K562 (cell line): ENCODE measurements around the gene BLTP2. TPM values are rescaled to one million over a fixed set of nuclear protein-coding genes. Genes with fewer than 3 reads are reported as not detected.

Experiments used
- ATAC-seq: fragments of 200-7000 bp; cut with Tn5 transposase; 3 replicates; pipeline ENCODE4 v1.9.1; 2020; ENCODE audit warnings: moderate library complexity
- BruUV-seq: library from RNA; stranded (reverse); fragments of 400-500 nt; replicated peaks from 2 replicates; lab custom pipeline; 2021; lab: Mats Ljungman, UMichigan
- CTCF ChIA-PET: fragments of 300-600 bp; formaldehyde crosslinking; extraction: SDS; loops from one replicate; lab custom pipeline; 2021; ENCODE audit warnings: low intra/inter-chr PET ratio; lab: Yijun Ruan, JAX
- POLR2A ChIA-PET: fragments of 300-600, 350-650 bp; sonication (Branson Sonifier 250); formaldehyde crosslinking; extraction: SDS; loops from one replicate; lab custom pipeline; 2021; ENCODE audit warnings: antibody characterized with exemption, inconsistent platforms; lab: Yijun Ruan, JAX
- DNase-seq, 4 experiments: peaks; one replicate each; pipeline versions ENCODE4 v3.0.0 to v3.0.0-alpha.2; 2011 to 2018; ENCODE audit warnings: low spot score in 3 of 4, mixed read lengths in 3 of 4; ENCODE audit errors: extremely low read depth in 1 of 4
- FAIRE-seq: peaks from 2 replicates; lab custom pipeline; 2011; peaks lifted over from hg19 to GRCh38; lab: Jason Lieb, UNC
- H2AFZ ChIP-seq: 2 replicates; pipeline ENCODE4 v1.6.0; 2011; ENCODE audit warnings: low read depth, low read length, control low read depth, inconsistent platforms
- H3K27ac ChIP-seq: fragments of 200-600 bp; 3 replicates; pipeline ENCODE4 v1.8.0; 2011; ENCODE audit warnings: low read depth, mild to moderate bottlenecking, control low read depth, inconsistent platforms, low read length, moderate library complexity, mixed read lengths; ENCODE audit errors: extremely low read depth
- H3K27me3 ChIP-seq, 2 experiments: fragments of 300-600 bp in 1 of 2; 2 replicates in 1 of 2; 3 replicates in 1 of 2; pipeline versions ENCODE4 v1.6.0 to v1.8.0; 2011; ENCODE audit warnings: inconsistent platforms in 2 of 2, low read length in 2 of 2, mild to moderate bottlenecking in 1 of 2, mixed read lengths in 1 of 2, moderate library complexity in 1 of 2; ENCODE audit not compliant: control insufficient read depth in 2 of 2, insufficient read depth in 2 of 2
- H3K36me3 ChIP-seq: fragments of 300-600 bp; 3 replicates; pipeline ENCODE4 v1.8.0; 2011; ENCODE audit warnings: mild to moderate bottlenecking, low read length, inconsistent platforms; ENCODE audit not compliant: control insufficient read depth, insufficient read depth
- H3K4me1 ChIP-seq, 2 experiments: fragments of 200-600 bp in 1 of 2; replicated peaks in 1 of 2; 2 replicates in 1 of 2; 3 replicates in 1 of 2; pipeline versions ENCODE4 v1.5.1 to v1.8.0; 2011; ENCODE audit warnings: inconsistent platforms in 2 of 2, low read length in 2 of 2, mild to moderate bottlenecking in 1 of 2, mixed read lengths in 1 of 2, moderate library complexity in 1 of 2; ENCODE audit not compliant: control insufficient read depth in 2 of 2, insufficient read depth in 2 of 2
- H3K4me2 ChIP-seq: 2 replicates; pipeline ENCODE4 v1.6.1; 2011; ENCODE audit warnings: low read length, control low read depth, inconsistent platforms, mixed read lengths; ENCODE audit not compliant: insufficient read depth
- H3K4me3 ChIP-seq: fragments of 200-600 bp; sonication (generic), shearing (Covaris generic); 2 replicates; pipeline ENCODE4 v1.5.1; 2016; ENCODE audit warnings: control low read depth, inconsistent platforms
- H3K79me2 ChIP-seq: fragments of 200-600 bp; 3 replicates; pipeline ENCODE4 v1.8.0; 2011; ENCODE audit warnings: low read length, inconsistent platforms; ENCODE audit not compliant: control insufficient read depth, insufficient read depth
- H3K9ac ChIP-seq, 2 experiments: 2 replicates each; pipeline versions ENCODE4 v1.6.0 to v1.6.1; 2011; ENCODE audit warnings: low read depth in 2 of 2, low read length in 2 of 2, control low read depth in 1 of 2, inconsistent platforms in 1 of 2, mild to moderate bottlenecking in 1 of 2, mixed read lengths in 1 of 2; ENCODE audit not compliant: insufficient read depth in 1 of 2
- H3K9me1 ChIP-seq: one replicate; pipeline ENCODE4 v1.6.0; 2011; ENCODE audit warnings: inconsistent platforms, mild to moderate bottlenecking, low read length, moderate library complexity; ENCODE audit not compliant: control insufficient read depth, insufficient read depth
- H3K9me3 ChIP-seq: replicated peaks from 2 replicates; pipeline ENCODE4 v1.5.1; 2011; ENCODE audit warnings: low read depth, low read length, inconsistent platforms; ENCODE audit not compliant: control insufficient read depth, insufficient read depth
- H4K20me1 ChIP-seq: replicated peaks from 2 replicates; pipeline ENCODE4 v1.6.1; 2011; ENCODE audit warnings: low read length, inconsistent platforms, mixed read lengths; ENCODE audit not compliant: control insufficient read depth, insufficient read depth
- ATF6 ChIP-seq: sonication (generic); formaldehyde crosslinking; IDR thresholded peaks from 2 replicates; pipeline ENCODE4 v1.4.0; 2020; ENCODE audit warnings: mild to moderate bottlenecking, missing genetic modification reagents
- IFI16 ChIP-seq: fragments of 250-450 bp; sonication (Bioruptor Pico); IDR thresholded peaks from 2 replicates; pipeline ENCODE4 v2.1.2; 2022; ENCODE audit warnings: mild to moderate bottlenecking, inconsistent platforms
- JUN ChIP-seq, 2 experiments: sonication (generic) in 1 of 2; formaldehyde crosslinking in 1 of 2; IDR thresholded peaks; 2 replicates each; pipeline versions ENCODE4 v1.6.1 to v1.8.0; 2012 to 2022; ENCODE audit warnings: borderline replicate concordance in 2 of 2, mild to moderate bottlenecking in 2 of 2, improper control_type of control experiment in 1 of 2, low read depth in 1 of 2, low read length in 1 of 2, missing genetic modification reagents in 1 of 2
- MAFF ChIP-seq: IDR thresholded peaks from 2 replicates; pipeline ENCODE4 v1.6.1; 2012; ENCODE audit warnings: low read length, improper control_type of control experiment
- NUFIP1 ChIP-seq: fragments of 450-650 bp; IDR thresholded peaks from 2 replicates; pipeline ENCODE4 v1.6.1; 2018; ENCODE audit not compliant: partially characterized antibody
- POLR2H ChIP-seq: IDR thresholded peaks from 2 replicates; pipeline ENCODE4 v1.6.1; 2016; ENCODE audit warnings: missing genetic modification characterization, low read depth, mild to moderate bottlenecking, control low read depth, missing compliant biosample characterization, moderate library complexity
- ZBTB1 ChIP-seq: sonication (generic); formaldehyde crosslinking; IDR thresholded peaks from 2 replicates; pipeline ENCODE4 v1.8.1; 2023; ENCODE audit warnings: missing genetic modification reagents, low read depth, mild to moderate bottlenecking, borderline replicate concordance
- ZEB2 ChIP-seq: fragments of 450-650 bp; IDR thresholded peaks from 2 replicates; pipeline ENCODE4 v1.6.1; 2016
- ZKSCAN1 ChIP-seq: fragments of 150-350 bp; IDR thresholded peaks from 2 replicates; pipeline ENCODE4 v1.6.1; 2016; ENCODE audit warnings: low read depth, low read length
- ZNF197 ChIP-seq: fragments of 200-800 bp; sonication (Bioruptor generic); IDR thresholded peaks from 2 replicates; pipeline ENCODE4 v1.6.1; 2016; ENCODE audit warnings: low read depth, missing genetic modification characterization, missing compliant biosample characterization
- ZNF639 ChIP-seq, 2 experiments: fragments of 200-800 bp in 1 of 2; sonication (Bioruptor generic) in 1 of 2; sonication (generic) in 1 of 2; formaldehyde crosslinking in 1 of 2; IDR thresholded peaks in 1 of 2; conservative IDR thresholded peaks in 1 of 2; 2 replicates each; pipeline versions ENCODE4 v1.5.0 to v1.6.1; 2016 to 2020; ENCODE audit warnings: missing compliant biosample characterization in 1 of 2, missing genetic modification characterization in 1 of 2, missing genetic modification reagents in 1 of 2
- WGBS: fragments of 100-300 bp; shearing (Covaris generic); methylation state at CpG from one replicate; pipeline ENCODE4 v1.1.6; 2016; ENCODE audit warnings: low coverage, mixed read lengths; ENCODE audit not compliant: insufficient coverage; ENCODE audit errors: missing lambda C conversion rate; 5-methylcytosine and 5-hydroxymethylcytosine counted together
- in situ Hi-C: fragments of 300-500 bp; cut with MboI; formaldehyde crosslinking; loops from 4 replicates; pipeline ENCODE4 v1.15.0; 2018; ENCODE audit warnings: inconsistent platforms, mixed read lengths
- intact Hi-C: fragments of 100-400 bp; cut with micrococcal nuclease; formaldehyde crosslinking; loops from 2 replicates; pipeline ENCODE4 v1.14.2; 2022
- polyA plus RNA-seq, 8 experiments: library from polyadenylated mRNA; depleted of rRNA in 4 of 8; stranded (reverse) in 5 of 8; unstranded in 3 of 8; fragments of >200 nt; fragmentation: Nextera tagmentation in 2 of 8; fragmentation: Illumina TruSeq in 1 of 8; extraction: Ambion mirVana in 2 of 8; extraction: Trizol in 1 of 8; gene quantifications; 2 replicates each; pipeline versions ENCODE4 v1.2.1 to v1.2.3, GENCODE V29; 2011 to 2014; ENCODE audit warnings: inconsistent platforms in 1 of 8, missing spikeins in 1 of 8
- total RNA-seq, 7 experiments: library from RNA; depleted of rRNA in 6 of 7; stranded (reverse); fragments of >200 nt in 6 of 7; fragmentation: Illumina TruSeq in 2 of 7; extraction: Trizol in 2 of 7; gene quantifications; 2 replicates each; pipeline versions ENCODE4 v1.2.1 to v1.2.3, GENCODE V29; 2011 to 2021; ENCODE audit warnings: low replicate concordance in 1 of 7

BLTP2 gene
- total and polyA plus RNA-seq, 9 of the 15 experiments (the other 6 are each of a cell fraction or from before 2014, with no cell fraction given), result 14.7 to 174 (median 103) TPM

GRCh38 chr17:28655160-28655559 lies 10.2 kb upstream of the BLTP2 start (continued):
- no peak for TF ChIP-seq JUN (IDR thresholded peaks at IDR 0.05; ENCODE audit: borderline replicate concordance, low read depth, low read length)
- TF ChIP-seq JUN (CRISPR knock-in tag; IDR thresholded peaks at IDR 0.05; ENCODE audit: borderline replicate concordance), result no peak

GRCh38 chr17:28648698-28649097 lies 3.7 kb upstream of the BLTP2 start:
- intact Hi-C loops, result loop anchor here (5.0 to 10.0 kb wide), 3 partner anchors 94 to 249 kb away; partner anchors contain the start of genes FAM222B, FLOT2 and TRAF4
- TF ChIP-seq MAFF (no peak), ZNF197 (CRISPR knock-in tag) (no peak), IFI16 (no peak), ZNF639 (CRISPR knock-in tag; conservative IDR thresholded peaks at IDR 0.05 in 1 of 2, IDR thresholded peaks at IDR 0.05 in 1 of 2) (no peak), NUFIP1 (no peak), POLR2H (tag) (no peak), ZKSCAN1 (no peak), ZEB2 (no peak), ZBTB1 (CRISPR knock-in tag) (no peak), ATF6 (no peak)

More at GRCh38 chr17:28648698-28649097, 3.7 kb upstream of the BLTP2 start:
- WGBS, result 88% methylated on average over 2 of the region's 2 CpGs
- no peak for FAIRE-seq
- H3K4me3 ChIP-seq, result no peak overlapping the region
- CTCF ChIA-PET, result interaction anchor here (1.3 kb wide), 1 partner anchor 28 kb away, joined by 3 read pairs; no protein-coding TSS in a partner anchor
- peaks cover 21% of the 10 kb centered on the region for H3K79me2 ChIP-seq
- H3K9ac ChIP-seq, result no peak overlapping the region
- H3K36me3 ChIP-seq, result peaks cover 47% of the 10 kb centered on the region
- DNase-seq, result no peak
- no TSS peak for BruUV-seq
- no peaks in the 10 kb centered on the region for H3K27me3 ChIP-seq
- in situ Hi-C loops, result no loop called here
- no peak for ATAC-seq
- H3K27ac ChIP-seq, result no peak overlapping the region
- H2AFZ ChIP-seq, result no peak overlapping the region
- POLR2A ChIA-PET, result interaction anchor here (0.6 to 2.1 kb wide), 9 partner anchors 9 to 152 kb away, joined by 3 to 15 read pairs (median 3); partner anchors contain the start of genes SDF2, SUPT6H and TLCD1
- peaks cover under 1% of the 10 kb centered on the region; the same call in 1 of the 2 replicates for H4K20me1 ChIP-seq
- no peaks in the 10 kb centered on the region for H3K9me3 ChIP-seq
- no peaks in the 10 kb centered on the region for H3K9me1 ChIP-seq
- H3K4me1 ChIP-seq, result peaks cover 12 to 16% of the 10 kb centered on the region in 2 experiments
- H3K4me2 ChIP-seq, result no peak overlapping the region
